Right lung (tissue), 5 donors: Measurements from ENCODE around the gene CAMKK2. TPM values are rescaled to one million over a fixed set of nuclear protein-coding genes. Genes with fewer than 3 reads are reported as not detected.
"Not testable (repeated sequence)": the region's sequence is repeated elsewhere in the genome, so short reads cannot be mapped to it uniquely, and the experiment has no call there.

Source experiments
- DNase-seq, 2 donors: peaks; one replicate each; pipeline ENCODE4 v3.0.0-alpha.2; 2013
- polyA plus RNA-seq, 5 donors: library from polyadenylated mRNA; unstranded; fragments of 120-200 nt; gene quantifications; one replicate each; pipeline versions ENCODE4 v1.2.1 to v1.2.3, GENCODE V29; 2013; ENCODE audit warnings: inconsistent platforms in 1 of 5, low replicate concordance in 1 of 5; ENCODE audit not compliant: insufficient read length in 5 of 5, insufficient read depth in 1 of 5

Gene CAMKK2
- polyA plus RNA-seq, 5 donors, result 33.8 to 45.1 (median 39.5) TPM

DNA sequence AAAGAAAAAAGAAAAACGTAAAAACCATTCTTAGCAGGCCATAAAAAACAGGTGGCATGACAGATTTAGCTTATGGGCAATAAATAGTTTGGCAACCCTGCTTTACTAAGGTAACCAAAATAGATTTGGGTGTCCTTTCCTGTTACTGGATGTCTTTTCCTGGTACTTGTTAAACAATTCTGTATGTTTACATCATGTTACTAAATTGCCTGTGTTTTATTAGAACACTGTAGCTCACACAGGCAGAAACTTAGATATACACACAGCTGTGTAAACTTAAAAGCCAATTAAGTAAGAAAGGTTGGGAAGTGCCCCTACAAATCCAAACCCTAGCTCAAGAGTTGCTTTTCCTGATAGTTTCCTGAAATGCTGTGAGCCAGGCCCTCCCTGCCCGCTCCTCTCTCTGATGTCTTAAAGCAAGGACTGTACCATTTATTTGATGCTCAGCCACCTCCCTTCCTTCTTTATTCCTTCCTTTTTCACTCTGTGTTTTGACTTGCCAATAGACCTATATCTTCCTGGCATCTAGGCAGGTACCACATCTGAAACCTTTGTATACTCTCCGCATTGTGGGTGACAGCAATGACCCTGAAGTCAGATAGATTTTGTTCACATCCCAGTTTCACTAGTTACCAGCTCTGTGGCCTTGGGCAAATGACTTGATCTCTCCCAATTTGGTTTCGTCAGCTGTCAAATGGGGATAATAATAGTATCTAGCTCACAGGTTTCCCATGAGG lies 3.7 kb upstream of the CAMKK2 start:
- no peak for DNase-seq

DNA sequence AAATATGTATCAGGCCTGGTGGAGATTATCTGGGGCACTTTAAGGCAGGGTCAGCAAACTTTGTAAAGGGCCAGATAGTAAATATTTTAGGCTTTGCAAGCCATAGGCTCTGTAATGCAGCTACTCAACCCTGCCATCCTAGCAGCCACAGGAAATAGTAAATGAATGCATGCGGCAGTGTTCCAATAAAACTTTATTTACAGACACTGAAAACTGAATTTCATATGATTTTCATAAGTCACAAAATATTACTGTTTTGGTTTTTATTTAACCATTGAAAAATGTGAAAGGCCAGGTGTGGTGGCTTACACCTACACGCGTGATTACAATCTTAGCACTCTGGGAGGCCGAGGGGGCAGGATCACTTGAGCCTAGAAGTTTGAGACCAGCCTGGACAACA lies 3.2 kb upstream of the CAMKK2 start:
- DNase-seq, result no peak

DNA sequence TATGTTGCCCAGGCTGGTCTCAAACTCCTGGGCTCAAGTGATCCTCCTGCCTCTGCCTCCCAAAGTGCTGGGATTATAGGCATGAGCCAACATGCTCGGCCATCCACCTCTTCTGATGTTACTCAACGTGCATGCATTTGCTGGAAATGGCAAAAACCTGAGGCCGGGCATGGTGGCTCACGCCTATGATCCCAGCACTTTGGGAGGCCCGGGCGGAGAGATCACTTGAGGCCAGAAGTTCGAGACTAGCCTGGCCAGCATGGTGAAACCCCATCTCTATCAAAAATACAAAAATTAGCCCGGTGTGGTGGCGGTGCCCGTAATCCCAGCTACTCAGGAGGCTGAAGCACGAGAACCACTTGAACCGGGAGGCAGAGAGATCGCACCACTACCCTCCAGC lies 1.9 kb upstream of the CAMKK2 start:
- DNase-seq, result not testable (repeated sequence)

DNA sequence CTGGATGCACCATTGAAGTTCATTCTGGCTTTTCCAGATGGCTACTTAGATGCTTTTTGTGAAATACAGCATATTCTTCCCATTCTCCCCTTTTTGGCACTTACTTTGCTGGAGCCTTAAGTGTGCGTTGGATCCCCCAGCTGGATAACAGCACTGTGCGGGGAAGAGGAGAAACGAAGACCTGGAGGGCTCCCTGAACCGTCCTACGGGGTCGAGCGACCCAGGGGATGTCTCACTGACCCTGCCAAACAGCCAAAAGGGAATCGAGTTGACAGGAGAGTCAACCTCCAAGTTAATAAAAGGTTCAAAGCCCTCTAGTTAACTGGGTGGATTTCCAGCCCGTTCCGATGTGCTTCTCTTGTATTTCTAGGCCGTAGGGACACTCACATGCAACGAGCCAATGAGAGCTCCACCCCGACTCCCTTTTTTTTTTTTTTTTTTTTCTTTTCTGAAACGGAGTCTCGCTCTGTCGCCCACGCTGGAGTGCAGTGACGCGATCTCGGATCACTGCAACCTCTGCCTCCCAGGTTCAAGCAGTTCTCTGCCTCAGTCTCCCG lies 1.0 kb upstream of the CAMKK2 start:
- DNase-seq, result peak in 1 of 2 donors; percentile 29

DNA sequence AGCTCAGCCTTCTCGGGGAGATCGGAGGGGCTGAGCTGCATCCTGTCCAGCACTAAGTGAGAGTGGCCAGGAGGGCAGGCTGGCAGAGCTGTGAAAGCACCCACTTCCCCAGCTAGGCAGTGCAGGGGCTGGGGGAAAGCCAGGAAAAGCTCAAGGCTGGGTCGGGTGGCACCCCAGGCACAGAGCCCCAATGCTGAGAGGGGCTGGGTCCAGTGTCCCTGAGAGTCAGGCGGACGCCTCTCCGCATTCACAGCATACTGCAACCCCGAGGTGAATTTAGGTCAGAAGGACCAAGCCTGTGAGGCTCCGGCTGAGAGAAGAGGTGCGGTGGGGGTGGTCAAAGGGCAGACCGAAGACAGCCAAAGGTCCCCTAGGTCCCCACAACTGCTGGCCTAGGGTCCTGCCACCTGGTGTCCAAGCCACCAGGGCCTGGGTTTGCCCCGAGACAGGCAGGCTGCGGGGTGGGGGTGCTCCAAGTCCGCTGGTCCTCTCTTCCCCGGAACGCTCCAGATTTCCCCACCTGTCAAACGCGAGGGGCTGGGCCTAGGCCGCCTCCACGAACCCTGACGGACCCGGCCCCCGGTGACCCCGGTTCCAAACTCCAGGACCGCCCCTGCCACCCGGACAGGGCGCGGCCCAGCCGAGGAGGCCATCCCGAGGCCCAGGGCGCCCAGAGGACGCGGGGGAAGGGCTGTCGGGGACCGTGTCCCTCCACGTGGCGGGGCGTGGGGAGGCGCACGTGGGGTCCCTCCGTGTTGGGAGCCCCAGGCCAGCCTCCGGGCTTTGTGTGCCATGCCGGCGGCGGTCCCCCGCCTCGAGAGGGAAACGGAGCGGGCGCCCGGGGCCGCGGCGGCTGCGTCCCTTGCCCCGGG lies 527 bp downstream of the CAMKK2 start:
- DNase-seq, result no peak

DNA sequence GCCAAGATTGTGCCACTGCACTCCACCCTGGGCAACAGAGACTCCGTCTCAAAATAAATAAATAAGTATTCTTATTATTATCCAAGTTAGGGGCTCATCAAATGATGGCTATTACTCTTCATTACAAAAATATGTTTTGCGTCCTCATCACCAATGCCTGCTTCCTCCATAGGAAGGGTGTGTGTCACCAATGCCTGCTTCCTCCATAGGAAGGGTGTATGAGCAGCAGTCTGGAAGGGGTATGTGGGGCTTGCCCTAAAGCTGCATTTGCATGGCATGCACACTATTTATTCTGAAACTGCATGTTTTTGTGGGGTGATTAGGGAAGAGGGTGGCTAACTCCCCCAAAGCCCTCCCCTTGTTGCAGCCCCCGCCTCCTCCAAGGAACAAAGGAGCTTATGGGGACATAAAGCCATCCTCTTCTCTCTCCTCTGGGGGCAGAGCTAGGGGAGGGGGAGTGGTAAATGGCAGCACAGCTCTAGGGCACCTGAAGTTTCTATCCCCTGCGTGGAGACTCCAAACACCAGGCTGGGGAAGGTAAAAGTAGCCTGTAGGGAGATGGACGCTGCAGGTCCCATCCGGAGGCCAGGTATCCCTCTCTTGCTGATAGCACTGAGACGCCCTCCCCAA lies 1.3 kb downstream of the CAMKK2 start:
- DNase-seq, result no peak

DNA sequence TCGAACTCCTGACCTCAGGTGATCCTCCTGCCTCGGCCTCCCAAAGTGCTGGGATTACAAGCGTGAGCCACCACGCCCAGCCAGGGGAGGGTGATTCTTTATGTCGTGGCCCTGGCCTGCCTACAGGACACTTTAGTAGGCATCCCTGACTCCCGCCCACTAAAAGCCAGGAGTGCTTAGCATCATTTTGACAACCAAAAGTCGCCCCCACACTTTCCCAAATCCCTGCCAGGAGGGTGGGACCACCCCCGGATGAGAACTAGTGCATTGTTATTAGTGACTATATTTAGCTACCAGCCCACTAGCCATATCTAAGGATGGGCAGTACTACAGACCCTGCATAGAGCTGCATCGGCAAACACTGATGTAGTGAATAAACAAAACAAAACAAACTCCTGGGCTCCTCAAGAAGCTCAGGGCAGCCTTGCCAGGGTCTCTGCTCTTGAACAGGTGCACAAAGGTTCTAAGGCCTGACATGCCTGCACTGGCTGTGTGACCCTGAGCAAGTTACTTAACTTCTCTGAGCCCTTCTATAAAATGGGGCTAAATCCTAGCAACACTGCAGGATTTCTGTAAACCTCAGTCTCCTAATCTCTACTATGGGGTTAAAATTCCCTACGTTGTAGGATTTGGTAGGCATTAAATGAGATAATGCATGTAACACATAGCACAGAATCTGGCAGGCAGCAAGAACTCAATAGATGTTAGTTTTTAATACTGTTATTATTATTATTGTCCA lies 2.2 kb downstream of the CAMKK2 start:
- DNase-seq, result no peak

DNA sequence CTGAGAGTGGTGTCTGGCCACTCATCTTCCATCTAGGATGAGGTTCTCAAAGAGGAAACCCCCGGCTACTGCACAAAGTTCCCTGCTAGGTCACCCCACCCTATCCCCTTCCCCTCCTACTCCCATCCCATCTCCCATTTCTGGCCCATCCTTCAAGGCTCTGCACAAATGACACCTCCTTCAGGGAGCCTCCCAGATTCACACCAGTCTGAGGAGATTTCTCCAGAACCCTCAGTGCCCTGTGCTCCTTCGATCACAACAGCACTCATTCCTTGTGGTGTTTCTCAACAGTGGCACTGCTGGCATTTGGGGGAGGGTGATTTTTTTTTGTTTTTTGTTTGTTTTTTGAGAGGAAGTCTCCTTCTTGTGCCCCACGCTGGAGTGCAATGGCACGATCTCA lies 2.9 kb downstream of the CAMKK2 start:
- DNase-seq, result no peak

DNA sequence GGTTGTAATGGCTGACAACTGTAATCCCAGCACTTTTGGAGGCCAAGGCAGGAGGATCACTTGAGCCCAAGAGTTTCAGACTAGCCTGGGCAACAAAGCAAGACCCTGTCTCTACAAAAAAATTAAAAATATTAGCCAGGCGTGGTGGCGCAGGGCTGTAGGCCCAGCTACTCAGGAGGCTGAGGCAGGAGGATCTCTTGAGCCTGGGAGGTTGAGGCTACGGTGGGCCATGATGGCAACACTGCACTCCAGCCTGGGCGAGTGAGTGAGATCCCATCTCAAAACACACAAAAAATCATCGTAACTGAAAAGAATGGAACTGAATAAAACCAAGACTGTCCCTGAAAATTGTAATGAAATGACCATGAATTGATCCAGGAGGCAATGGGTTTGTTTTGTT lies 6.1 kb downstream of the CAMKK2 start:
- DNase-seq, result no peak

DNA sequence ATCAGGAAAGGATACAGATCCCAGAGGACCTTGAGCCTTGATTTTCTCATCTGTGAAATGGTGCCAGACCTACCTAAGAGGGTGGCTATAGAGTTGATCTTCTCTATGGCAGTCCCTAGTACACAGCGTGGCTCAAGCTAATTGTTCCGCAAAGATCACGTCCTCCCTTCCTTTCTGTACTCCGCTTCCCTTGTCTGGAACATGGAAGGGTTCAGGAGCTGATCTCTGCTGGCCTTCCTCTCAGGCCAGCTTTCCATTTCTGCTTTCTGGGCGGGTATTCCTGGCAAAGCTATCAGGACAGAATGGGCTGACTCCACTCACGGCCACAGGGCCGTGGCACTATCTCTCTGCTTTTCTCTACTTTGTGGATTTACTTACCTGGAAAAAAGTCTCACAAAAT lies 6.5 kb downstream of the CAMKK2 start:
- DNase-seq, result no peak

DNA sequence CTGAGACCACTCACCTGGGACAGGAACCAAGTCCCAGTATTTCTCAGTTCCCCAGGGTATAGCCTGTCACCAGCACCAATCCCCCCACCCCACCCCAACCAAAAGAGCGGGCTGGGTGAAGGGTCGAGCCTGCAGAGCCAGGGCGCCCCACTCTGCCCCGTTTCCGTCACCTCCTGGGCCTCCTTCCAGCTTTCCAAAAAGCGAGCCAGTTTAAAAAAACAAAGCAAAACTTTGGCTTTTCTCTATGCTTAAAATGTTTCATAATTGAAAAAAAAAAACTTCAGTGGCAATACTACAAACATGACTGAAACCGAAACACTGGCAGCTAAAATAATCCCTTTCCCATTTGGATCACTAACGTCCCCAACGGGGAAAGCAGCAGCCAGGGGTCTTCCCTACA lies 7.5 kb downstream of the CAMKK2 start:
- peak; percentile 54 to 71 for DNase-seq

DNA sequence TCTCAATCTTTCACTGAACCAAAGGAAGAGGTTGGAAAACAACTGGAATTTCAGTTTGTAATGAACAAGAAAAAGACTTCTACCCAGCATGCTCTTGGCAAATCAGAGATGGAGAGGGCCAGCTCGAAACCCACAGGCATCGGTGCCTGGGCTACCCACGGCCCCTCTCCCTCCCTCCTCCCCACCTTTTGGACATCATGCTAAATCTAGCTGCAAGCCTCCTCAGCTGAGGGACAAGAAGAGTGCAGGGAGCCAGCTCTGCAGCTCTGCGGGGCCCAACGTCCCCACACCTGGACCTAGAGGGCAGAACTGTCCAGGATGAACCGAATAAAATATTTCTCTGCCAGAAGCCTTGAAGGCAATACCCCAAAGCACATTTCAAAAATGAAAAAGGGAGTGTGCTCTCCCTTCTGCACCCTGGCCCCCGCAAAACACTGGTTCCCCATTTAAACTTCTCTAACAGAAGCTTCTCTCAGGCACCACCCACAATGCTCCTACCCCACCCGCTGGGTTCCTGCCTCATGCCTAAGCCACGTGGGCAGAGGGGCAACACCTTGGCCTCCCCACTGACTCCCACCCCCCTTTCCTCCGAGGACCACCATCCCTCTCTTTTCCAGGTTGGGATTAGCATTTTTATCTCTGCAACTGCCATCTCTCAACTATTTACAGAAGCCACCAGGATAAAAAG lies 8.2 kb downstream of the CAMKK2 start:
- no peak for DNase-seq

DNA sequence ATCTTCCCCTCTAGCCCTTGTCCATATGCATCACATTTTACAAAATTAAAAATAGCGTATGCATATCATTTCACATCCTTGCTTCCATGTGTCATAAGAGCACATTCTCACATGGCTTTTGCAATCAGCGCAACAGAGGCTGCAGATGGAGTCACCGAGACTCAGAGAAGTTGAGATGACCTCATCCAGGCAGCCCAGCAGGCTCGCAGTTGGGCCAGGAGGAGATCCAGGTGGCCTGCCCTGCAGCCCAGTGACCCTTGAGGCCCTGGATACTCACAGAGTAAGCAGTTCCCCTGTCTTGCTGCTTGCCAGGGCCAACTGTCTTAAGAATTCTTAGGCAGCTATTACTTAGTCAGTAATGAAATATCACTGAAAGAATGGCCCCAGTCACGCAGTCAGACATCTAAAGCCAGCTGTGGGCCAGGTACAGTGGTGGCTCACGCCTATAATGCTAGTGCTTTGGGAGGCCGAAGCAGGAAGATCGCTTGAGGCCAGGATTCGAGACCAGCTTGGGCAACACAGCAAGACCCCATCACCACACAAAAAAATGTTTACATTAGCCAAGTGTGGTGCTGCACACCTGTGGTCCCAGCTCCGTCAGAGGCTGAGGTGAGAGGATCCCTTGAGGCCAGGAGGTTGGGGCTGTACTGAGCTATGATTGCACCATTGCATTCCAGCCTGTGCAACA lies 9.1 kb downstream of the CAMKK2 start:
- DNase-seq, result no peak

DNA sequence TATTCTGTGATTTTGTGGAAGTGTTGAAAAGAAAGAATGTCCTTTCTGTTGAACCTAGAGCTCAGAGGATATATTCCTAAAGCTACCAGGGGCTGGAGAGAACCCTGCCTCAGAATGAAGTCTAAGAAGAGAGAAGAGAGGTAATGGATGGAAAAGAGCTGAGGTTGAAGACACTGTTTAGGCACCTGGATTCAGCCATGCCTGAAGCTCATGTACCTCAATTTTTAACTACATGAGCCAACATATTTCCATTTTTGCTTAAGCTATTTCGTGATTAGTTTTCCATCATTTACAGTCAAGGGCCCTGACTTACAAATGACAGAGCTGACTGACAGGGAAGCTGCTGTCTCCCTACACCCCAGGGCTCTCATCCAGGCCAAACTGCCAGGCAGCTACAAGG lies 10.7 kb downstream of the CAMKK2 start:
- DNase-seq, result no peak

DNA sequence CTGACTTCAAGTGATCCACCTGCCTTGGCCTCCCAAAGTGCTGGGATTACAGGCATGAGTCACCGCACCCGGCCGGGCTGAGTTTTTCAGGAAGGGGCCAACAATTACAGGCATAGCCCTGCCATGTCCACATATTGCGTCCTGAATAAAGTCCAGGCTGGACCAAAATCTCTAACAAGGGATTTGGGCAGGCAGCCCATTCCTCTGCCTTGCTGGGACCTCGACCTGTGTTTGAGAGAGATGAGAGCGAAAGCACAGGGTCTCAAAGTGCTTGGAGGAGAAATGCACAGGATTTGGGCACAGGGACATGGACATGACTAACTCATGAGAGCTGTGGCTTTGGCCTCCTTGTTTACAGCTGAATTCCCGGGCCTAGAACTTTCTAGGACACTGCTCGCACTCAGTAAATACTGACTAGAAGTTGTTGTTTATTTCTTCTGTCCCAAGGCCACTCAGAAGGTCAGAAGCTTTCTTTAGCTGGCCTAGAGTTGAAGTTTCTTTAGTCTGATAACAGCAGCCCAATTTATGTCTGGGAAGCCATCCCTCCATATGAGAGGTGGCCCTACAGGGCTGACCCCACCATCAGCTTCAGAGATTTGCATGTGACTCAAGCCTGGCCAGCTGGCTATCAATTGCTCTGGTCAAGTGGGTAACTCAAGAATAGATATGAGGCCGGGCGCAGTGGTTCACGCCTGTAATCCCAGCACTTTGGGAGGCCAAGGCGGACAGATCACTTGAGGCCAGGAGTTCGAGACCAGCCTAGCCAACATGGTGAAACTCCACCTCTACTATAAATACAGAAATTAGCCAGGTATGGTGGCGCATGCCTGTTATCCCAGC lies 11.7 kb downstream of the CAMKK2 start:
- DNase-seq, result no peak

DNA sequence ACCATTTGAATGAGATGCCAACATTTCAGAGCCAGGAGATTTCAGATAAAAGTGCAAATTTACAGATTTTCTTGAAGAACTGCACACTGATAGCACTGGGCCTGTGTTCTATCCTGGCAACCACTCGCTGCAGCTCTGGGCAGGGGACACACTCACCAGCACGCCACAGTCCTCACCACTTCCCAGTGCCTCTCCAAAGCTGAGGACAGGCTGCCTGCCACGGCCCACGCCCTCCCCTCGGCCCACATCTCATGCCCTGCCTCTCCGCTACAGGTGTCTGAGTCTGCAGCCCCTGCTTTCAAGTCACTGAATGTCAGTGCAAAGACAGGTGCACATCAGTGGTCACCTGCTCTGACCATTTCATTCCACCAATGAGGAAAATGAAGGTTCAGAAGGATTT lies 12.7 kb downstream of the CAMKK2 start:
- no peak for DNase-seq

DNA sequence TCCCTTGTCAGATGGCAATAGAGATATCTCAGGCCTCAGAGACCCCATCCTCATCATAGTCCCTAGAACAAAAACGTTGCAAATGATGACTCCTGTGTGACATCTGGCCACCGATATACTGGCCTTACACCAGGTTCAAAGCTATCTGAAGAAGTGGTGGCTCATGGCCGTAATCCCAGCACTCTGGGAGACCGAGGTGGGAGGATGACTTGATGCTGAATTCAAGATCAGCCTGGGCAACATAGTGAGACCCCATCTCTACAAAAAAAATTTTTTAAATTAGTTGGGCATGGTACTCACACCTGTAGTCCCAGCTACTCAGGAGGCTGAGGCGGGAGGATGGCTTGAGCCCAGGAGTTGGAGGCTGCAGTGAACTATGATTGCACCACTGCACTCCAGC lies 13.1 kb downstream of the CAMKK2 start:
- no peak for DNase-seq

DNA sequence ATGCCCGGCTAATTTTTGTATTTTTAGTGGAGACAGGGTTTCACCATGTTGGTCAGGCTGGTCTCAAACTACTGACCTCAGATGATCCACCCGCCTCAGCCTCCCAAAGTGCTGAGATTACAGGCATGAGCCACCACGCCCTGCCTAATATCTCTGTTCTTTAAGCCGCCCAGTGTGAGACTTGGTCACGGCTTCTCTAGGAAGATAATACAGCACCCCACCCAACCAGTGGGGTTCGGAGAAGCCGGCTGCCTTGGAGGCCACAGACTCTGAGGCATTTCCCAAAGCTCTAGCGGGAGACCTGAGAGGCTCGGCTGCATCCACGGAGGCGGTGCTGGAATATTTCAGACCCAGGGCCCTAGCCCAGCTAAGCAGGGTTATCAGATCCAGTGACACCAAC lies 13.6 kb downstream of the CAMKK2 start:
- DNase-seq, result not testable (repeated sequence)

DNA sequence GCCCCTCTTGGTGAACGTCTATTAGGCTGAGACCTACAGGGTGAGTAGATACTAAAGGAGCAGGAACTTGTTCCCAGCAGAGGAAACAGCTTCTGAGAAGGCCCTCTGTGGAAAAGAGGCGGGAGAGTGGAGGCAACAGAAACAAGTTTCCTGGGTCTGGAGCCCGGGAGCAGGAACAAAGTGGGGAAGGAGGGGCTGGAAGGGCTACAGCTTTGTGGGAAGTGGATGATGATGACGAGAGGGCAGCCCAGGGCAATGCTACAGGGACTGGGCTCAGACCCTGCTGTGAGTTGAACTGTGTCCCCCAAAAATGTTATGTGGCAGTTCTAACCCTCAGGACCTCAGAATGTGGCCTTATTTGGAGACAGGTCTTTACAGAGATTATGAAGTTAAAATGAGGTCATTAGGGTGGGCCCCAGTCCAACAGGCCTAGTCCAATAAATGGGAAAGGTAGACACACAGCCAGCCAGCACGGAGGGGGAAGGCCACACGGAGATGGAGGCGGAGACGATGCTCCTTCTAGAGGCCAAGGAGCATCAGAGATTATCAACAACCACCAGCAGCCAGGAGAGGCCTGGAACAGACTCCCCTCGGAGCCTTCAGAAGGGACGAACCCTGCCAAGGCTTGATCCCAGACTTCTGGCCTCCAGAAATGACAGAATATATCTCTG lies 14.3 kb downstream of the CAMKK2 start:
- no peak for DNase-seq
